Measurements from ENCODE around the gene GSTM1.

Gene GSTM1

DNA sequence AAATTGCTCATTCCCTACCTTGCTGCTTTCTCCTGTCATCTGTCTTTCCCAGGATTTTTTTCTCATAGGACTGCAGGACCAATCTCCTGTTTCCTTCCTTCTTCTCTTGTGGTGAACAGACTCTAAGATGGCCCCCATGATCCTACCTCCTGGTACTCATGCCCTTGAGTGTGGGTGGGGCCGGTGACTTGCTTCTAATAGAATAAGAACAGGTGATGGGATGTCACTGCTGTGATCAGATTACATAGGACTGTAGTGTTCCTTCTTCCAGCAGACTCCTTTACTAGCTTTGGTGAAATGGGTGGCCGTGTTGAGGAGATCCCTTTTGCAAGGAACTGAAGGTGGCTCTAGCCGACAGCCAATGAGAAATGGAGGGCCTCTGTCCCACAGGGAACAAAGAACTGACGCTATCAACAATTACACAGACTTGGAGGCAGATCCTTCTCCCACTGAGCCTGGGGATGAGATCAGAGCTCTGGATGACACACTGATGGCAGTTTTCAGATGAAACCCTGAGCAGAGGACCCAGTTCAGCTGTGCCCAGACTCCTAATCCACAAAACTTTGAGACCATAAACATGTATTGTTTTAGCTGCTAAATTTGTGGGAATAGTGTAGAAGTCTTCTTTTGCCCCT, 45.7 kb downstream of the GSTM1 start:
- no peak for DNase-seq

DNA sequence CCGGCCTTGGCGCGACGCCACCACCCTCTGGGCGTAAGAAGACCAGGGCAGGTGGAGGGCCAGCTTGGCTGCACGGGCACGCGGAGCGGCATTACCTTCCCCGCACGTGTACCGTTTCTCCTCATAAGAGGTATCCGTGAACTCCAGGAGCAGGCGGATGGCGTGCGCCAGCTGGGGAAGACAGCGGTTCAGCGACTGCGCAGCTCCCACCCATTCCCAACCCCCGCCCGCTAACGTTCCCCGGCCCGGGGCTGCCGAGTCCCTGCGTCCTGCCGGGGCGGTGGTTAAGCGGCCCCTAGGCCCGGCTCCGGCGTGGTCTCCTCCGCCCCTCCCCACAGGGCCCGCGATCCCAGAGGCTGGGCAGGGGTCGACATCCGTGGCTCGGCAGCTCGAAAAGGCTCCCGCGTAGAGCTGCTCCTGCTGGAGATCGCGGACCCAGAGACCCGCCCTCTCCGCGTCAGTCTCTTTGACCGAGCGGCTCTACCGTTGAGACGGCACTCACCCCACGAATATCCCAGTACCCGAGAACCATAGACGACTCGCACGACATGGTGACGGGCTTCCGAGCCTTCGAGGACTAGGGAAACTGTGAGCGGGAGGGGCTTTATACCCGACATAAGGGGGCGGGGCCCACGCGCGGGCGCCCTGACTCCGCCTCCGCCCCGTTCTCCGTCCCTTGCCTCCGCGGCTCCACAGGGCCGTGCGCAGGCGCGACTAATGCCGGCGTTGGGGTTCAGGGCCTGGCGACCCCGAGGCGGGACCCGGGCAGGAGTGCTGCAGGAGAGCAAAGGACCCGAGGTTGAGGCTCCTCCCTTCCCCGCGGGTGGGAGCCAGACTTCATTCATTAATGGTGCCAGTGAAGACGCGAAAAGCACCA, 52.4 kb downstream of the GSTM1 start:
- DNase-seq: peak; percentile 20

DNA sequence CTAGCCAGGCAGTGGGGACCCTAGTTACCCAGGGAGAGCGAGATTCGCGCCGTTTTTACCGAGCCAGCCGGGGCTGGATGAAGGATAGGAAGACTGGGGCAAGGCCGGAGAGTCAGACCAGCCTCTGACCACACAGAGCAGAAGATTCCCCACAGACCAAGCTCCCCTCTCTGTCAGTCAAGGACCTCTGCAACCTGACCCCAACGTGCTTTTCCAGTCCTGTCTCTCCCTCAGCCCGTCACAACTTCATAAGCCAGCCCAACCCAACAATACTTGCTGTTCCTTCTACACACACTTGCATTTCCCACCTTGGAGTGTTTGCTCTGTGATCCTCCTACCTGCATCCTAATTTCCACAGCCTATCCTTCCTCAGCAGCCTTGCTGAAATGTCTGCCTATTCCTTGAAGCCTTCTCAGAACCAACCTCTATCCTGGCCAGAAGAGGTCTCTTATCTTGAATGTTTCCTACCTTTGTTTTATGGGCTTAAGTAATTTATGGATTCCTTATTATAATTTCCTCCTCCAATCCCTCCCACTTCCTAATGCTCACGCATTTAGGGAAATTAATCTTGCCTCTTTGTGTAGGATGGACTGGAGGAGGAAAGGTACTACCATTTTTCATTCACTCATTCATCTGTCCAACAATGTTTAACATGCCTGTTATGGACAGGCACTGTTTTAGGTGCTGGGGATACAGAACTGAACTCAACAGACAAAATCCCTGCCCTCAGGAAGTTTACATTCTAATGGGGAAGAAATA, 53.2 kb downstream of the GSTM1 start, which contains the start of gene GSTM3:
Gene GSTM3 (minus strand): TSS at position 424 of the 759 bp plus-strand sequence. CDS start 751 bp downstream, outside the sequence.
- no peak for DNase-seq
